GDM1 (cell line): ENCODE results near the gene SMIM7.
"Not testable (repeated sequence)": the region's sequence is repeated elsewhere in the genome, so short reads cannot be mapped to it uniquely, and the experiment has no call there.

Source experiments
- DNase-seq: peaks from one replicate; lab custom pipeline; 2025; lab: John Stamatoyannopoulos, UW

The SMIM7 gene

GRCh38 chr19:16659832-16660708, at the start of gene SMIM7:
TSS of gene SMIM7 (minus strand) at chr19:16660144. CDS start at chr19:16660110, 34 bp downstream.
- peak; percentile 99 for DNase-seq

- DNase-seq: no peak
Observed at GRCh38 chr19:16703677-16704076, 43.7 kb upstream of the SMIM7 start.

GRCh38 chr19:16702123-16702522, 42.2 kb upstream of the SMIM7 start:
- DNase-seq: no peak

- DNase-seq: no peak
Observed at GRCh38 chr19:16698914-16699313, 39.0 kb upstream of the SMIM7 start.

GRCh38 chr19:16688084-16688483, 28.1 kb upstream of the SMIM7 start:
- DNase-seq: no peak

- no peak for DNase-seq
Observed at GRCh38 chr19:16684216-16684615, 24.3 kb upstream of the SMIM7 start.

- DNase-seq: no peak
Observed at GRCh38 chr19:16682539-16682938, 22.6 kb upstream of the SMIM7 start.

GRCh38 chr19:16679811-16680210, 19.9 kb upstream of the SMIM7 start:
- no peak for DNase-seq

- no peak for DNase-seq
Observed at GRCh38 chr19:16678498-16678897, 18.6 kb upstream of the SMIM7 start.

- DNase-seq: no peak
Observed at GRCh38 chr19:16677055-16677454, 17.1 kb upstream of the SMIM7 start.

GRCh38 chr19:16676101-16676798, 16.3 kb upstream of the SMIM7 start:
- DNase-seq: no peak

- not testable (repeated sequence) for DNase-seq
Observed at GRCh38 chr19:16673839-16674238, 13.9 kb upstream of the SMIM7 start.

- DNase-seq: no peak
Observed at GRCh38 chr19:16673231-16673630, 13.3 kb upstream of the SMIM7 start.

GRCh38 chr19:16671652-16672274, 11.8 kb upstream of the SMIM7 start:
- no peak for DNase-seq

- no peak for DNase-seq
Observed at GRCh38 chr19:16670291-16670690, 10.3 kb upstream of the SMIM7 start.

GRCh38 chr19:16668702-16669101, 8.8 kb upstream of the SMIM7 start:
- not testable (repeated sequence) for DNase-seq

GRCh38 chr19:16668176-16668575, 8.2 kb upstream of the SMIM7 start:
- DNase-seq: no peak

GRCh38 chr19:16661480-16662034, 1.6 kb upstream of the SMIM7 start:
- DNase-seq: no peak

GRCh38 chr19:16660763-16661479, 977 bp upstream of the SMIM7 start, which contains the start of gene TMEM38A:
TSS of gene TMEM38A (plus strand) at chr19:16661139. CDS start at chr19:16661218, 79 bp downstream.
- no peak for DNase-seq

GRCh38 chr19:16659464-16659831, 496 bp downstream of the SMIM7 start:
- no peak for DNase-seq

- DNase-seq: no peak
Observed at GRCh38 chr19:16657384-16657783, 2.6 kb downstream of the SMIM7 start.

GRCh38 chr19:16655727-16656126, 4.2 kb downstream of the SMIM7 start:
- DNase-seq: no peak
